ENCODE results near the gene LRP1B. TPM values are rescaled to one million over a fixed set of nuclear protein-coding genes. Genes with fewer than 3 reads are reported as not detected.

LRP1B gene
- total and polyA plus RNA-seq, 2 of the 8 experiments (the other 6 are each of a cell fraction or from before 2014, with no cell fraction given) = 0.03 TPM; not detected in 1

DNA sequence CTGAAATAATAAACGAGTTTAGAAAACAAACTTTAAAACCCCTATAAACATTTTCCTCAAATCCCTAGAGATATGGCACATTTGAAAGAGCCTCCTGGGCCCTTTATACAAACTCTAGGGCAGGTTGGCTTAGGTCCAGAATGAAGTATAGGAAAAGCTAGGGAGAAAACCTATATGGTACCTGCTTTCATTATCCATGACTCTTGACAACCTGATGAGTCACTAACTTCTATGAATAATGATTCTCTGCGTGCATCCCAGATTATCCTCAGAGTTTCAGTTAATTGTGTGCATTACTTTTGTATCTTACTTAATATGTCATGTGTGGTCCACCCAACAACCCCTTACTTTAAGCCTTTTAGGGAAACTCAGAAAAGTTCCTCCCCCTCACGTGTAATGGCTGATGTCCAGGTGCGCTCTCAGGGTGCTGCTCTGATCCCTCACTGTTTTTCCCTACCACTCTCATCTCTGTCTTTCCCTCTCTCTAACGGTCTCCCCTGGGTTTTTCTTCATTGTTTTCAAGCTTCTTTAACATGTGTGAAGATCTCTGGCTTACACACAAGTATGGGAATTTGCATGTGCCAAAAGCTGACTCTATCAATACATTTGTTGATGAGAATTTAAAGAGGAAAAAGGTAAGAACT, 78.5 kb downstream of the LRP1B start:
- Histone ChIP-seq H3K27ac (ENCODE audit: low read depth, low read length) (no peak overlapping the region), H3K4me3 (ENCODE audit: extremely low read depth in 1 of 4, insufficient read depth in 2 of 4, low read depth in 3 of 4, low read length in 4 of 4) (no peak overlapping the region), H3K23ac (ENCODE audit: insufficient read length) (no peak overlapping the region), H3K9ac (replicated peaks in 1 of 4; ENCODE audit: extremely low read depth in 1 of 4, low read depth in 3 of 4, low read length in 3 of 4) (no peak overlapping the region), H2AK5ac (ENCODE audit: low read depth, low read length) (no peak overlapping the region), H2BK12ac (ENCODE audit: low read depth, low read length) (no peak overlapping the region), H4K8ac (ENCODE audit: extremely low read depth, insufficient read depth, low read length) (no peak overlapping the region), H3K9me3 (ENCODE audit: insufficient read depth in 2 of 2, low read depth in 1 of 2, low read length in 1 of 2) (no peaks in the 10 kb centered on the region), H3K27me3 (replicated peaks in 1 of 4; ENCODE audit: control insufficient read depth in 3 of 4, extremely low read depth in 1 of 4, insufficient read depth in 3 of 4, low read length in 3 of 4) (no peaks in the 10 kb centered on the region), H3K18ac (ENCODE audit: extremely low read depth, low read length) (no peak overlapping the region), H3K4ac (replicated peaks; ENCODE audit: insufficient read length, low read depth, low read length) (no peak overlapping the region), H3K23me2 (ENCODE audit: low read depth, low read length) (no peaks in the 10 kb centered on the region), H3K79me1 (ENCODE audit: low read depth, low read length) (no peaks in the 10 kb centered on the region), H2AFZ (ENCODE audit: low read length) (no peak overlapping the region), H4K20me1 (replicated peaks in 1 of 2; ENCODE audit: control insufficient read depth in 1 of 2, insufficient read depth in 2 of 2, low read length in 2 of 2) (no peaks in the 10 kb centered on the region), H2BK15ac (ENCODE audit: low read length) (no peak overlapping the region), H4K5ac (ENCODE audit: insufficient read length, low read depth, low read length) (no peak overlapping the region), H3K4me1 (replicated peaks in 1 of 4; ENCODE audit: control insufficient read depth in 3 of 4, insufficient read depth in 4 of 4, low read length in 3 of 4) (peaks cover 2 to 4% (median 2%) of the 10 kb centered on the region in 4 experiments; a peak in 2 of 7 replicates), H2BK20ac (ENCODE audit: low read length) (no peak overlapping the region), H3K14ac (ENCODE audit: insufficient read length) (no peak overlapping the region), H3K79me2 (ENCODE audit: control insufficient read depth in 1 of 2, insufficient read depth in 2 of 2, low read length in 2 of 2) (no peaks in the 10 kb centered on the region), H2BK5ac (ENCODE audit: low read depth, low read length) (no peak overlapping the region), H2BK120ac (replicated peaks; ENCODE audit: low read depth, low read length) (no peak overlapping the region), H3K56ac (replicated peaks; ENCODE audit: insufficient read length, low read depth, low read length) (no peak overlapping the region), H3K36me3 (ENCODE audit: control insufficient read depth in 2 of 4, insufficient read depth in 4 of 4, low read length in 3 of 4) (no peaks in the 10 kb centered on the region), H4K91ac (replicated peaks; ENCODE audit: insufficient read length, low read length) (no peak overlapping the region), H3K4me2 (ENCODE audit: insufficient read depth in 1 of 2, low read depth in 2 of 2, low read length in 2 of 2) (no peak overlapping the region)
- no peak for DNase-seq (ENCODE audit: low read depth in 1 of 2, low spot score in 2 of 2)
- 62% methylated on average over 5 of the region's 5 CpGs; no CpG with 5 or more reads in 1 of the 2 experiments for WGBS, 2 experiments (ENCODE audit: extremely low coverage in 1 of 2, insufficient coverage in 1 of 2, insufficient read length in 1 of 2, insufficient replicate concordance in 2 of 2, low coverage in 1 of 2, low lambda C conversion rate in 2 of 2, missing lambda C conversion rate in 1 of 2)
- no peak for FAIRE-seq
- CTCF ChIA-PET (ENCODE audit: partially characterized antibody) = no interaction called here
- POLR2A ChIA-PET (ENCODE audit: partially characterized antibody) = no interaction called here
- TF ChIP-seq RFX5 (IDR thresholded peaks at IDR 0.05; ENCODE audit: borderline replicate concordance, low read depth, low read length) = no peak
- no peak for TF ChIP-seq ZNF274 (IDR thresholded peaks at IDR 0.05; ENCODE audit: borderline replicate concordance, extremely low read depth, low read length)

Measured in H1 (cell line).